Left renal cortex interstitium (tissue), 4 donors: Measurements from ENCODE around the gene SEC24C. TPM values are rescaled to one million over a fixed set of nuclear protein-coding genes. Genes with fewer than 3 reads are reported as not detected.

Experiments
- DNase-seq, 4 donors: peaks; one replicate each; pipeline ENCODE4 v3.0.0-alpha.2; 2013; ENCODE audit warnings: low read depth in 4 of 4, low spot score in 2 of 4, missing footprints in 1 of 4
- polyA plus RNA-seq, 4 donors: library from polyadenylated mRNA; unstranded; fragments of 120-200 nt; gene quantifications; one replicate each; pipeline ENCODE4 v1.2.1, GENCODE V29; 2013; ENCODE audit not compliant: insufficient read length in 4 of 4

SEC24C gene
- polyA plus RNA-seq, 4 donors: 62.9 to 74.1 (median 66.2) TPM

- DNase-seq: no peak
Measured at GRCh38 chr10:73808021-73808815, 64.0 kb downstream of the SEC24C start.

- DNase-seq: no peak
Measured at GRCh38 chr10:73809061-73809818, 65.1 kb downstream of the SEC24C start.

- no peak for DNase-seq
Measured at GRCh38 chr10:73810358-73810734, 66.2 kb downstream of the SEC24C start.

GRCh38 chr10:73810735-73811465 lies 66.7 kb downstream of the SEC24C start:
- no peak for DNase-seq

- DNase-seq: no peak
Measured at GRCh38 chr10:73812657-73813056, 68.5 kb downstream of the SEC24C start.

- DNase-seq: no peak
Measured at GRCh38 chr10:73813333-73813732, 69.2 kb downstream of the SEC24C start.

- DNase-seq: no peak
Measured at GRCh38 chr10:73814276-73814895, 70.2 kb downstream of the SEC24C start.

GRCh38 chr10:73814896-73815718 lies 70.9 kb downstream of the SEC24C start:
- DNase-seq: no peak

- DNase-seq: no peak
Measured at GRCh38 chr10:73815719-73816030, 71.5 kb downstream of the SEC24C start.

GRCh38 chr10:73816917-73817729 lies 73.0 kb downstream of the SEC24C start:
- no peak for DNase-seq

- no peak for DNase-seq
Measured at GRCh38 chr10:73817826-73818225, 73.7 kb downstream of the SEC24C start.

GRCh38 chr10:73818402-73818801 lies 74.2 kb downstream of the SEC24C start:
- DNase-seq: no peak

- no peak for DNase-seq
Measured at GRCh38 chr10:73819081-73819480, 74.9 kb downstream of the SEC24C start.

- DNase-seq: no peak
Measured at GRCh38 chr10:73819513-73820093, 75.4 kb downstream of the SEC24C start.

Other genes starting within 250 kb of the SEC24C start
- 10 to 100 TPM; 60.2 to 72.0 (median 66.9) TPM for gene PPP3CB, start 248.3 kb upstream of the SEC24C start, polyA plus RNA-seq
- gene USP54, start 153.0 kb upstream of the SEC24C start, polyA plus RNA-seq: 10 to 100 TPM; 26.6 to 44.7 (median 40.2) TPM
- 1 to 10 TPM; 4.7 to 6.1 (median 5.7) TPM for gene MYOZ1, start 102.9 kb upstream of the SEC24C start, polyA plus RNA-seq
- 1 to 10 TPM in 1 of 4 donors, under 1 TPM in 3; 0.27 to 1.2 (median 0.52) TPM for gene SYNPO2L, start 88.3 kb upstream of the SEC24C start, polyA plus RNA-seq
- 10 to 100 TPM in 2 of 4 donors, 1 to 10 TPM in 2; 8.1 to 37.7 (median 18.6) TPM for gene AGAP5, start 46.3 kb upstream of the SEC24C start, polyA plus RNA-seq
- gene CHCHD1, start 37.7 kb downstream of the SEC24C start, polyA plus RNA-seq: 10 to 100 TPM; 49.6 to 64.2 (median 50.3) TPM
- 100 to 1,000 TPM in 2 of 4 donors, 10 to 100 TPM in 2; 86.4 to 156 (median 101) TPM for gene ZSWIM8, start 41.2 kb downstream of the SEC24C start, polyA plus RNA-seq
- 10 to 100 TPM; 26.0 to 41.5 (median 33.3) TPM for gene NDST2, start 67.2 kb downstream of the SEC24C start, polyA plus RNA-seq
- 10 to 100 TPM; 19.9 to 34.8 (median 26.9) TPM for gene CAMK2G, start 130.2 kb downstream of the SEC24C start, polyA plus RNA-seq
- 10 to 100 TPM; 12.6 to 31.0 (median 19.0) TPM for gene PLAU, start 166.8 kb downstream of the SEC24C start, polyA plus RNA-seq